EH (cell line): ENCODE results near the gene DISP2.

Experiments
- DNase-seq: peaks from one replicate; pipeline ENCODE4 v3.0.0-alpha.2; 2015; ENCODE audit warnings: low read depth

The DISP2 gene

DNA sequence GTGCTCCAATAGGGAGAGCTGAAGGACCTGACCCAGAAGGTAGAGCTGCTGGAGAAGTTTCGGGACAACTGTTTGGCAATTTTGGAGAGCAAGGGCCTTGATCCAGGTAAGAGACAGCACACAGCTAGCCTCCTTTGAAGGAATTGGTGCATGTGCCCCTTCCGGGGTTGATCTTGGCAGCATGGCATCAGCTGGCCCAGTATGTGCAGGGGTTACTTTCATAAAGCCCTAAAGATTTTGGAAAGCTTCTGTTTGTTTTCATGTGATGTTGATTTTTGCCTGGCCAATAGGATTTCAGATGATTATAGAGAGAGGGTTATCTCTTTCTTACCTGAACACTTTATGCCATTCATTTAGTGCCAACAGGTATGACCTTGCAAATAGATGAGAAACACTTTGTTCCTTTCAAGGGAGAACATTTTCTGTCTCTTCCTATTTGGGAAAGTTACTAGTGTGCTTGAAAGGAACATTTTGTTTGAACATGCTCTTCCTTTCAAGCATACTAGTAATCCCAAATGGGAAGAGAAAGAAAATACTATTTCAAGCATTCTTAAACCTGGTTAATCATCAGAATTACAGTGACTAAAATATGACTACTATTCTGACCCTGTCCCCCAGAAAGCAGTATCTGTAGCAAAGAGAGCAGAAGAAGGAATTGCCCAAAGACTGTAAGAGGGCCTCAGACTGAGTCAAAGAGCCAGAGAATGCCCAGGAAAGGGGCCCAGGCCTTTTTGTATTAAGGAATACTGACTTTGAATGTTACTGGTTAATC is 32.0 kb downstream of the DISP2 start:
- DNase-seq: no peak

- DNase-seq: peak; percentile 12
Observed at GRCh38 chr15:40392986-40393948, 35.2 kb downstream of the DISP2 start.

DNA sequence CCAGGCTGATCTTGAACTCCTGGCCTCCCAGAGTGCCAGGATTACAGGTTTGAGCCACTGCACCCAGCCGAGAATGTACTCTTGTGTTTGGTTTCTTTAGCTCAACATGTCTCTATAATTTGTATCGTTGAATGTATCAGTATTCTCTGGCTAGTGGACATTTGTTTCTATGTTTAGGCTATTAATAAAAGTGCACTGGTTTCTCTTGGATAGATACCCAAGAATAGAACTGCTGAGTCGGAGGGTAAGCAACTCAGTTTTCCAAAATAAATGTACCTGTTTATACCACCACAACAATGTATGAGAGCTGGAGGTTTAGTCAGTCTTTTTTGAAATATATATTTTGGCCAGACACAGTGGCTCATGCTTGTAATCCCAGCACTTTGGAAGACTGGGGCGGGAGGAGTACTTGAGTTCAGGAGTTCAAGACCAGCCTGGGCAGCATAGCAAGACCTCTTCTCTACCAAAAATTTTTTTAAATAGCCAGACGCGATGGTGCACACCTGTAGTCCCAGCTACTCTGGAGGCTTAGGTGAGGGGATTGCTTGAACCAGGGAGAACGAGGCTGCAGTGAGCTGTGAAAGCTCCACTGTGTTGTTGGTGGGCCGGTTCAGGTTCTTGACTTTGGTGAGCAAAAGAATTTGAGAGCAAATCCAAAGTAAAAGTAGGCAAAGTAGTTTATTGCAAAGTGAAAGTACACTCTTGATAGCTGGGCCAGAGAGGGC is 39.8 kb downstream of the DISP2 start:
- no peak for DNase-seq

GRCh38 chr15:40398413-40398873 is 40.4 kb downstream of the DISP2 start:
- DNase-seq: no peak

DNA sequence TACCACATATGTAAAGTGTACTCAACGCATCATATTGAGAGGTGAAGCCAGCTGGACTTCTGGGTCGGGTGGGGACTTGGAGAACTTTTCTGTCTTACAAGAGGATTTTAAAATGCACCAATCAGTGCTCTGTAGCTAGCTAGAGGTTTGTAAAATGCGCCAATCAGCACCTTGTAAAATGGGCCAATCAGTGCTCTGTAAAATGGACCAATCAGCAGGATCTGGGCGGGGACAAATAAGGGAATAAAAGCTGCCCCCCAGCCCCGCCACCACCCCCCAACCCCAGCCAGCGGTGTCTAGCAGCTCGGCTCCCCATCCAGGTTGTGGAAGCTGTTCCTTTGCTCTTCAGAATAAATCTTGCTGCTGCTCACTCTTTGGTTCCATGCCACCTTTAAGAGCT is 41.4 kb downstream of the DISP2 start:
- no peak for DNase-seq

DNA sequence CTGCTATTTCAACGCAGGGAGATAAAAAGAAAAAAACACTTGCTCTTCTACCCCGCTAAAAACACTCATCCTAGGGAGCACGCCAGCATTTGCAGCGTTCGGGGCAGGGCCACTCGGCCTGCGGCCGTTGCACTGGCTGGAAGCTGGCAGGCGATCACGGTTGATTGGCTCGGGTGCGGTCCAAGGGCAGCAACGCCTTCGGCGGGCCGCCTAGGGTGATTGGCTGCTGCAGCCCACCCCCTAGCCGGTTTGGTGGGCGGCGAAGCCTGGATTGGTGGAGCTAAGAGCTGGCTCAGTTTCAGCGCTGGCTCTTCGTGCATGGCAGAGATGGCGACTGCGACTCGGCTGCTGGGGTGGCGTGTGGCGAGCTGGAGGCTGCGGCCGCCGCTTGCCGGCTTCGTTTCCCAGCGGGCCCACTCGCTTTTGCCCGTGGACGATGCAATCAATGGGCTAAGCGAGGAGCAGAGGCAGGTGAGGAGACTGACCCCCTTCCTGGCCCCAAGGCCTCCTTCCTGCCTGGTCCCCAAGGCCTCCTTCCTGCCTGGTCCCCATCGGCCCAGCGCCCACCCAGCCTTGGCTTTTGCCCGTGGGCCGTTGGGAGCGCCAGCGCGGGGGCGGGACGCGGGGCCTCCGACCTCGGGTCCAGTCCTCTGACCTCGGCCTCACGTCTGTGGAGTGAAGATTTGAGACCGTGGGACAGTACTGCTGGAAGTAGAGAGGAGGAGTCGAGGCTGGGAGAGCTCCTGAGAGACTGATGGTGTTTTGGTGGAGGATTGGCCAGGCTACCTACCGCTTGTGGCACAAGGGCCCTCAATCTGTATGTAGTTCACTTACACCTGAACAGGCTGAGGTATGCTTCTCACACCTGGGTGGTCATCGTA is 47.7 kb downstream of the DISP2 start, which contains the start of gene IVD:
Gene IVD (plus strand): TSS at position 295 of the 881 bp plus-strand sequence. CDS start 33 bp downstream, at position 328.
- DNase-seq: peak; percentile 97

GRCh38 chr15:40407330-40407990 is 49.4 kb downstream of the DISP2 start:
- DNase-seq: no peak

GRCh38 chr15:40409366-40409765 is 51.3 kb downstream of the DISP2 start:
- DNase-seq: no peak

DNA sequence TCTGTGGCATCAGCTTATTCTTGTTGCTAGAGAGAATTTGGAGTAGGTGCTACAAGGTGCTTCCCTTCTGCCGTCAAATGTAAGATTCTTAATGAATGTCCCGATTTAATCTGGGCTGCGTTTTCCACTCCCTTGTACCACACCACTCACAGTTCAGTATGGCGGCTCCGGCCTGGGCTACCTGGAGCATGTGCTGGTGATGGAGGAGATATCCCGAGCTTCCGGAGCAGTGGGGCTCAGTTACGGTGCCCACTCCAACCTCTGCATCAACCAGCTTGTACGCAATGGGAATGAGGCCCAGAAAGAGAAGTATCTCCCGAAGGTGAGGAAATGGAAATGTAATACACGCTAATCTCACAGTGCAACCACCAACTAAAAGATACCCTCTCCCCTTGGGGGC is 52.5 kb downstream of the DISP2 start:
- no peak for DNase-seq

DNA sequence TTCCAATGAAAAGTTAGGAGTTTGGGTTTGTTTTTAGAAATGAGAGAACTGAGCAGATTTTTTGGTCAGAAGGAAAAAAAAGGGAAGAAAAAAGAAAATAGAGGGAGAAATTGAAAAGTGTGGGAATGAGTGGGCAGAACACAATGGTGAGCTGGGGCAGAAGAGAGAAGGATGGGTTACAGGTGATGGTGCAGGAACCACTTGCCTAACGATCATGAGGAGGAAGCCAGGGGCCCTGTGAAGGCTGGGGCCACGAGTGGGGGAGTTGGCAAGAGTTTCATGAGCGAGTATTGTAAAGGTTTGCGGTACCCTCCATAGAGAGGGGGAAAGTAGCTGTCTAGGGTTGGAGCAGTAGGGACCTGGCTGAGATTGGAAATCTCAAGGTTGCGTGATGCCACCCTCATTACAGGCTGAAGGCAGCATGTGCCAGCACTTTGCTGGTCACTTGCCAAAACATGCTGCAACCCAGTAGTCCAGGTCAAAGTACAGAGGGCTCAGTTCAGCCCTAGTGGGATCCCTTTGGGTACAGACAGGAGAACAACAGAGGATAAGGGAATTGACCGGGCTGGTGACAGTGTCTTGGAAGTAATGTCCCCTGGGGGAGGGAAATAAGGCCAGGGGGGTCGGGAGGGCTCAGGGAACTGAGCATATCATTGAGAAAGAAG is 54.2 kb downstream of the DISP2 start:
- DNase-seq: no peak

DNA sequence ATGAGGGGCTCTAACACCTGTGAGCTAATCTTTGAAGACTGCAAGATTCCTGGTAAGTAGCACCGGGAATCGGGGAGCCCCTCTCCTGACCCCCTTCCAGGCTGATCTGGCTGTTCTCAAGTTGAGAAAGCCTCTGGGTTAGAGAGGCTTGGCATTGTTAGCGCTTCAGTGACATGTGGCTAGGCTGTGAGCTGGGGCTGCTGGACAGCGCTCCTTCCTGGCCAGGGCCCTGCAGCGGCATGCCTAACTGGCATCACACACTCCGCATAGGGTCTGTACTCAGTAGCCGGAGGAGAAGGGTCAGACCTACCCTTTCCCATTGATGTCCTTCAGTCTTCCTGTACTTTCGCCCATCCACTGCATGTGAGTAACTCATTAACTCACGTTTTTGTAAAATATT is 55.0 kb downstream of the DISP2 start:
- DNase-seq: no peak

DNA sequence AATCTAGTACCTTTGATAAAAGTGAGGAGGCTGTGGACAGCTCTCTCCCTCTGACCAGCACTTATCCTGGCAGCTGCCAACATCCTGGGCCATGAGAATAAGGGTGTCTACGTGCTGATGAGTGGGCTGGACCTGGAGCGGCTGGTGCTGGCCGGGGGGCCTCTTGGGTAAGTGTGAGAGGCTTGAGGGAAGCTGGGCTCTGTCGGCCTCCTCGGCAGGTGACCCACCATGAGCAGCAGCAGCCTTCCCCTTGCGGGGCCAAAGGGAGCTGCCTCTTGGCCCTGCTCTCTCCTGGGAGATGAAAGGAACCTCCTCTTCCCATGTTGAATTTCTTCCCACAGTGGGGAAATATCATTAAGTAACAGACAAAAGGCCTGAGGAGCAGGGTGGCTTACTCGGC is 56.8 kb downstream of the DISP2 start:
- no peak for DNase-seq

DNA sequence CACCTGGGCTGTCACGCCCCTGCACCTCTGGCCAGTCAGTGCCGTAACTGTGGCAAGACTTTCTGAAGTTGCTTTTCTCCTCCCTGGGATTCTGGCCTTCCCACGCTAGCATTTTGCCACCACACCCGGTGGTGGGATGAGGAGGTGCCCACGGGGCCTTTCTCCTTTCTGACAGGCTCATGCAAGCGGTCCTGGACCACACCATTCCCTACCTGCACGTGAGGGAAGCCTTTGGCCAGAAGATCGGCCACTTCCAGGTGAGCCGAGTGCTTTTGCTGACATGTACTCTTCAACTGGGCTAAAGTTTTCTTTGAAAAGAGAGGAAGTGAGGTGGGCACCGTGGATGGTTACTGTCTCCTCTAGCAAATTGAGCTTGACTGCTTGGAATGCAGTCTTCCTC is 57.2 kb downstream of the DISP2 start:
- no peak for DNase-seq

- DNase-seq: no peak
Observed at GRCh38 chr15:40416056-40416455, 58.0 kb downstream of the DISP2 start.

GRCh38 chr15:40418126-40418525 is 60.1 kb downstream of the DISP2 start:
- no peak for DNase-seq

DNA sequence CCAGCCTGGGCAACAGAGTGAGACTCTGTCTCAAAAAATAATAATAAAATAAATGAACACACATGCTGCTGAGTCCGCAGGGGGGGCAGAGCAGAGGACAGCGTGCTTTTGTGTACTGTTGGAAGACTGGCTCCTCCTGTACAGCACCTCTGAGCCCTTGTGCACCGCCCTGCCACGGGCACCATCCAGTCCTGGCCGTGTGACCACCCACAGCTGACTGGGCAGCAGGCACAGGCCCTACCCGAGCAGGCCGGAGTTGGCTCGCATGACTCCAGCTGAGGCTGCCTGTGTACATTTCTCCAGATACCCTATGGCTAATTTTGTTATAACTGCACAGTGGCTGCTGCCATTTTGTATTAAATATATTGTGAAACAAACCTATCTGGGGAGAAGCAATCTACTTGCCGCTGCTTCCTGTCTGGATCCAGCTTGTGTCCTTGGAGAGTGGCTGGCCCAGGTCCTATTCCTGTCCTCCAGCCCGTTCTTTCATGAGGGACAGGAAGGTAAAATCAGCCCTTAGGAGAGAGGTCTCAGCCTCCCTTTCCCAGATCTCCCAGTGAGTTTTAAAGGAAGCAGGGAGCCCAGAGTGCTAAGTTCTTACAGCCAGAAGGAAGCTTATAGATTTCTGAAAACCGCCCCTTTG is 62.2 kb downstream of the DISP2 start:
- no peak for DNase-seq

DNA sequence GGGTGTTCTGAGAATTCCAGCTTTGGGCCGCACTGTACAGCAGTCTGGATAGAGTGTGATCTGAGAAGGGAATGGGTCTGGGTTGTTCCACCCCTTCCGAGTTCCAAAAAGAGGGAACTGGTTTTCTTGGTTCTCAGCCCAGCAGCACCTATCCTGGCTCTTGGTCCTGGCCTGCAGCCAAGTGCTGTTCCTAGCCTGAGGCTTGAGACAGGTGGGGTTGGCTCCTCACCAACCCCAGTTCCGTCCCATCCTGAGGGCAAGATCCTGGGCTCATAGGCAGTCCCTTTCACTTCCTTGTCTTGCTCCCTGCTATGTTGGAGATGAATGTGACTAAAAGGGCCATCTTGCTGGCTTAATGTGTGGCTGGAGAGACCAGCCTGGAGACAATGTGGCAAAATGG is 62.8 kb downstream of the DISP2 start:
- DNase-seq: no peak

DNA sequence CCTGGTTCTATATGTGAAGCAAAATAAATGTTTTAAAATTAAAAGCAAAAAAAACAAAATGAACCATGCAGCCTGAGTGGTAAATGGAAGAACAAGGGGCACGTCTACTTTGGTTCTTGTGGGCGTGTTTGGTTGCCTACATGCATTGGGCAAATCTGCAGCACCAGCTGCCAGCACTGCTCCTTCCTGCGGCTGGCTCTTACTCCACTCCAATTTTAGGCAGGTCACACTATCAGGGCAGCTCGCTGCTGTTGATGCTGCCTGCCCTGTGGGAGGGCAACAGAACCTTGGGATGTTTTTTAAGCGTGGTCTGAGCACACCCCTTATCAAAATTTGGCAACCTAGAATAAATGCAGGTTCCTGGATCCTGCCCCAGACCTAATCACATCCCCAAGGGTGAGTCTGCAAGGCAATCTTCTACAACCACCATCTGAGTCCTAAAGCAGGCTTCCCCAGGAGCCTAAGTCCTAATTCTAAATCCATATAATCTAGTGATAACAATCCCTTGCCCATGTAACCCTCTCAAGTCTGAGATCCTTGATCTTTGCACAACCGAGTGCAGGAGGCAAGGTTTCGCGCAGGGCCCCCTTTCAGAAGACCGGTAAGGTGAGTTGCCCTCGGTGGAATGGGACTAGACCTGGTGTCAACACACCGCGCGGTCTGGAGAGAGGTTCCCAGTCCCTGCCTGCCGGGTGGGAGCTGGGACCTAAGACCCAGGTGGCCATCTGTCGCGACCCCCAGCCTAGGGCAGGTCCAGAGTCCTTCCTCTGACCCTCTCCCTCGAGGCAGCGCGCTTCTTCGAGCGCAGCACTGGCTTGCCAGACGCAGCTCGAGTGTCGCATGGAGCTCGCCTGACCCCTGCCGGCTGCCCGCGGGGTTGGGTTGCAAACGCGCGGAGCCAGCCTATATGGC is 63.5 kb downstream of the DISP2 start:
- DNase-seq: peak; percentile 65
